ENCODE measurements around the gene UBE2E2. TPM values are rescaled to one million over a fixed set of nuclear protein-coding genes. Genes with fewer than 3 reads are reported as not detected.

The UBE2E2 gene
- total RNA-seq, 2 donors from 2014 or later: 5.0 to 7.6 TPM

- DNase-seq (no peak), ATAC-seq (no peak)
- Mint-ChIP-seq H3K27me3 (no peaks in the 10 kb centered on the region), H3K27ac (no peak overlapping the region), H3K36me3 (ENCODE audit: low read depth) (no peaks in the 10 kb centered on the region), H3K4me1 (no peaks in the 10 kb centered on the region), H3K4me3 (no peak overlapping the region)
- no peaks in the 10 kb centered on the region for H3K9me3 ChIP-seq (ENCODE audit: control insufficient read depth, low read length, poor library complexity, severe bottlenecking)
These were observed 286.4 kb downstream of the UBE2E2 start for GRCh38 chr3:23489300-23490158.

- DNase-seq: no peak
- no peak for ATAC-seq
- Mint-ChIP-seq H3K4me3 (no peak overlapping the region), H3K4me1 (no peaks in the 10 kb centered on the region), H3K27ac (no peak overlapping the region), H3K36me3 (ENCODE audit: low read depth) (no peaks in the 10 kb centered on the region), H3K27me3 (no peaks in the 10 kb centered on the region)
- H3K9me3 ChIP-seq (ENCODE audit: control insufficient read depth, low read length, poor library complexity, severe bottlenecking): no peaks in the 10 kb centered on the region
These were observed 287.3 kb downstream of the UBE2E2 start for GRCh38 chr3:23490459-23490858.

- Mint-ChIP-seq H3K27ac (no peak overlapping the region), H3K4me1 (no peaks in the 10 kb centered on the region), H3K36me3 (ENCODE audit: low read depth) (no peaks in the 10 kb centered on the region), H3K27me3 (no peaks in the 10 kb centered on the region), H3K4me3 (no peak overlapping the region)
- DNase-seq (no peak), ATAC-seq (no peak)
- no peaks in the 10 kb centered on the region for H3K9me3 ChIP-seq (ENCODE audit: control insufficient read depth, low read length, poor library complexity, severe bottlenecking)
These were observed 288.9 kb downstream of the UBE2E2 start for GRCh38 chr3:23492057-23492456.

- H3K4me1 Mint-ChIP-seq: no peaks in the 10 kb centered on the region
- no peak overlapping the region for H3K4me3 Mint-ChIP-seq
- no peak overlapping the region for H3K27ac Mint-ChIP-seq
- H3K9me3 ChIP-seq (ENCODE audit: control insufficient read depth, low read length, poor library complexity, severe bottlenecking): no peaks in the 10 kb centered on the region
- ATAC-seq (no peak), DNase-seq (no peak)
- H3K27me3 Mint-ChIP-seq: no peaks in the 10 kb centered on the region
- H3K36me3 Mint-ChIP-seq (ENCODE audit: low read depth): no peaks in the 10 kb centered on the region
These were observed 290.8 kb downstream of the UBE2E2 start for GRCh38 chr3:23493889-23494288.

GRCh38 chr3:23494967-23495366, 291.8 kb downstream of the UBE2E2 start:
- Mint-ChIP-seq H3K4me3 (no peak overlapping the region), H3K27ac (no peak overlapping the region), H3K4me1 (no peaks in the 10 kb centered on the region), H3K27me3 (no peaks in the 10 kb centered on the region), H3K36me3 (ENCODE audit: low read depth) (no peaks in the 10 kb centered on the region)
- no peaks in the 10 kb centered on the region for H3K9me3 ChIP-seq (ENCODE audit: control insufficient read depth, low read length, poor library complexity, severe bottlenecking)
- DNase-seq (no peak), ATAC-seq (no peak)

GRCh38 chr3:23495507-23495906, 292.4 kb downstream of the UBE2E2 start:
- ATAC-seq (no peak), DNase-seq (no peak)
- Mint-ChIP-seq H3K27me3 (no peaks in the 10 kb centered on the region), H3K4me3 (no peak overlapping the region), H3K36me3 (ENCODE audit: low read depth) (no peaks in the 10 kb centered on the region), H3K4me1 (no peaks in the 10 kb centered on the region), H3K27ac (no peak overlapping the region)
- H3K9me3 ChIP-seq (ENCODE audit: control insufficient read depth, low read length, poor library complexity, severe bottlenecking): no peaks in the 10 kb centered on the region

- H3K36me3 Mint-ChIP-seq (ENCODE audit: low read depth): no peaks in the 10 kb centered on the region
- H3K27ac Mint-ChIP-seq: no peak overlapping the region
- no peak for DNase-seq
- H3K4me1 Mint-ChIP-seq: no peaks in the 10 kb centered on the region
- ATAC-seq: no peak
- H3K9me3 ChIP-seq (ENCODE audit: control insufficient read depth, low read length, poor library complexity, severe bottlenecking): no peaks in the 10 kb centered on the region
- no peaks in the 10 kb centered on the region for H3K27me3 Mint-ChIP-seq
- no peak overlapping the region for H3K4me3 Mint-ChIP-seq
These were observed 293.0 kb downstream of the UBE2E2 start for GRCh38 chr3:23496165-23496564.

- Mint-ChIP-seq H3K36me3 (ENCODE audit: low read depth) (no peaks in the 10 kb centered on the region), H3K4me3 (no peak overlapping the region), H3K4me1 (no peaks in the 10 kb centered on the region), H3K27me3 (no peaks in the 10 kb centered on the region), H3K27ac (no peak overlapping the region)
- H3K9me3 ChIP-seq (ENCODE audit: control insufficient read depth, low read length, poor library complexity, severe bottlenecking): no peaks in the 10 kb centered on the region
- no peak for ATAC-seq
- no peak for DNase-seq
These were observed 294.0 kb downstream of the UBE2E2 start for GRCh38 chr3:23497156-23497555.

GRCh38 chr3:23501201-23501802, 298.2 kb downstream of the UBE2E2 start:
- ATAC-seq: no peak

GRCh38 chr3:23508464-23508863, 305.3 kb downstream of the UBE2E2 start:
- ATAC-seq: no peak
- Mint-ChIP-seq H3K27me3 (no peaks in the 10 kb centered on the region), H3K4me3 (no peak overlapping the region), H3K4me1 (no peaks in the 10 kb centered on the region), H3K36me3 (ENCODE audit: low read depth) (no peaks in the 10 kb centered on the region), H3K27ac (no peak overlapping the region)
- no peak for DNase-seq
- H3K9me3 ChIP-seq (ENCODE audit: control insufficient read depth, low read length, poor library complexity, severe bottlenecking): no peaks in the 10 kb centered on the region

More at GRCh38 chr3:23501201-23501802, 298.2 kb downstream of the UBE2E2 start:
- H3K4me3 Mint-ChIP-seq: no peak overlapping the region
- no peaks in the 10 kb centered on the region for H3K36me3 Mint-ChIP-seq (ENCODE audit: low read depth)
- no peaks in the 10 kb centered on the region for H3K9me3 ChIP-seq (ENCODE audit: control insufficient read depth, low read length, poor library complexity, severe bottlenecking)
- no peaks in the 10 kb centered on the region for H3K27me3 Mint-ChIP-seq
- DNase-seq: no peak
- no peaks in the 10 kb centered on the region for H3K4me1 Mint-ChIP-seq
- no peak overlapping the region for H3K27ac Mint-ChIP-seq

GRCh38 chr3:23518441-23518840, 315.3 kb downstream of the UBE2E2 start:
- Mint-ChIP-seq H3K4me3 (no peak overlapping the region), H3K4me1 (peaks cover 2% of the 10 kb centered on the region), H3K36me3 (ENCODE audit: low read depth) (peaks cover 2% of the 10 kb centered on the region), H3K27ac (no peak overlapping the region), H3K27me3 (peaks cover 4% of the 10 kb centered on the region)
- H3K9me3 ChIP-seq (ENCODE audit: control insufficient read depth, low read length, poor library complexity, severe bottlenecking): no peaks in the 10 kb centered on the region
- ATAC-seq (no peak), DNase-seq (no peak)

GRCh38 chr3:23519314-23520208, 316.4 kb downstream of the UBE2E2 start:
- no peaks in the 10 kb centered on the region for H3K36me3 Mint-ChIP-seq (ENCODE audit: low read depth)
- no peak for DNase-seq

GRCh38 chr3:23527326-23527725, 324.2 kb downstream of the UBE2E2 start:
- H3K36me3 Mint-ChIP-seq (ENCODE audit: low read depth): no peaks in the 10 kb centered on the region
- no peaks in the 10 kb centered on the region for H3K9me3 ChIP-seq (ENCODE audit: control insufficient read depth, low read length, poor library complexity, severe bottlenecking)
- H3K4me3 Mint-ChIP-seq: no peak overlapping the region
- DNase-seq (no peak), ATAC-seq (no peak)
- H3K4me1 Mint-ChIP-seq: no peaks in the 10 kb centered on the region
- no peaks in the 10 kb centered on the region for H3K27me3 Mint-ChIP-seq
- H3K27ac Mint-ChIP-seq: no peak overlapping the region

More at GRCh38 chr3:23519314-23520208, 316.4 kb downstream of the UBE2E2 start:
- no peak overlapping the region for H3K4me3 Mint-ChIP-seq
- H3K27me3 Mint-ChIP-seq: no peaks in the 10 kb centered on the region
- H3K4me1 Mint-ChIP-seq: peaks cover 2% of the 10 kb centered on the region
- H3K27ac Mint-ChIP-seq: no peak overlapping the region
- no peaks in the 10 kb centered on the region for H3K9me3 ChIP-seq (ENCODE audit: control insufficient read depth, low read length, poor library complexity, severe bottlenecking)
- ATAC-seq: no peak
